GM12878 (cell line): ENCODE measurements around the gene SEC22C.

ENCODE experiments used
- CTCF ChIP-seq, 3 experiments: IDR thresholded peaks in 2 of 3; conservative IDR thresholded peaks in 1 of 3; 2 replicates each; pipeline ENCODE4 v1.5.1; 2011; ENCODE audit warnings: low read depth in 3 of 3, low read length in 3 of 3, mild to moderate bottlenecking in 3 of 3, control low read depth in 2 of 3, moderate library complexity in 2 of 3, inconsistent platforms in 1 of 3, mixed read lengths in 1 of 3; ENCODE audit not compliant: control insufficient read depth in 2 of 3, insufficient read depth in 1 of 3; ENCODE audit errors: extremely low read depth in 1 of 3
- IRF3 ChIP-seq: fragments of 450-650 bp; IDR thresholded peaks from 2 replicates; pipeline ENCODE4 v1.6.1; 2014; ENCODE audit warnings: mild to moderate bottlenecking
- MTA2 ChIP-seq: fragments of 450-650 bp; IDR thresholded peaks from 2 replicates; pipeline ENCODE4 v1.6.1; 2016; ENCODE audit warnings: low read depth, mild to moderate bottlenecking, moderate library complexity
- NRF1 ChIP-seq: conservative IDR thresholded peaks from 2 replicates; pipeline ENCODE4 v1.6.1; 2011; ENCODE audit warnings: mild to moderate bottlenecking, low read depth, low read length, improper control_type of control experiment
- POLR2A ChIP-seq: IDR thresholded peaks from 2 replicates; pipeline ENCODE4 v1.6.1; 2011; ENCODE audit warnings: low read depth, mild to moderate bottlenecking, low read length
- RFX5 ChIP-seq: IDR thresholded peaks from 2 replicates; pipeline ENCODE4 v1.6.1; 2011; ENCODE audit warnings: low read depth, low read length, improper control_type of control experiment
- TARDBP ChIP-seq: IDR thresholded peaks from 2 replicates; pipeline ENCODE4 v1.6.1; 2016; ENCODE audit warnings: borderline replicate concordance
- ZBED1 ChIP-seq: IDR thresholded peaks from 2 replicates; pipeline ENCODE4 v1.6.1; 2016; ENCODE audit warnings: borderline replicate concordance
- TF ChIP-seq, protein P1 (sequence below): IDR thresholded peaks from 2 replicates; pipeline ENCODE4 v1.6.1; 2012; ENCODE audit warnings: mild to moderate bottlenecking, low read depth, low read length

- no peak for TF ChIP-seq POLR2A
- no peak for TF ChIP-seq IRF3
- no peak for TF ChIP-seq TARDBP
- TF ChIP-seq NRF1, result no peak
- no peak for TF ChIP-seq MTA2
- TF ChIP-seq ZBED1, result no peak
- no peak for TF ChIP-seq RFX5
- TF ChIP-seq, protein P1, sequence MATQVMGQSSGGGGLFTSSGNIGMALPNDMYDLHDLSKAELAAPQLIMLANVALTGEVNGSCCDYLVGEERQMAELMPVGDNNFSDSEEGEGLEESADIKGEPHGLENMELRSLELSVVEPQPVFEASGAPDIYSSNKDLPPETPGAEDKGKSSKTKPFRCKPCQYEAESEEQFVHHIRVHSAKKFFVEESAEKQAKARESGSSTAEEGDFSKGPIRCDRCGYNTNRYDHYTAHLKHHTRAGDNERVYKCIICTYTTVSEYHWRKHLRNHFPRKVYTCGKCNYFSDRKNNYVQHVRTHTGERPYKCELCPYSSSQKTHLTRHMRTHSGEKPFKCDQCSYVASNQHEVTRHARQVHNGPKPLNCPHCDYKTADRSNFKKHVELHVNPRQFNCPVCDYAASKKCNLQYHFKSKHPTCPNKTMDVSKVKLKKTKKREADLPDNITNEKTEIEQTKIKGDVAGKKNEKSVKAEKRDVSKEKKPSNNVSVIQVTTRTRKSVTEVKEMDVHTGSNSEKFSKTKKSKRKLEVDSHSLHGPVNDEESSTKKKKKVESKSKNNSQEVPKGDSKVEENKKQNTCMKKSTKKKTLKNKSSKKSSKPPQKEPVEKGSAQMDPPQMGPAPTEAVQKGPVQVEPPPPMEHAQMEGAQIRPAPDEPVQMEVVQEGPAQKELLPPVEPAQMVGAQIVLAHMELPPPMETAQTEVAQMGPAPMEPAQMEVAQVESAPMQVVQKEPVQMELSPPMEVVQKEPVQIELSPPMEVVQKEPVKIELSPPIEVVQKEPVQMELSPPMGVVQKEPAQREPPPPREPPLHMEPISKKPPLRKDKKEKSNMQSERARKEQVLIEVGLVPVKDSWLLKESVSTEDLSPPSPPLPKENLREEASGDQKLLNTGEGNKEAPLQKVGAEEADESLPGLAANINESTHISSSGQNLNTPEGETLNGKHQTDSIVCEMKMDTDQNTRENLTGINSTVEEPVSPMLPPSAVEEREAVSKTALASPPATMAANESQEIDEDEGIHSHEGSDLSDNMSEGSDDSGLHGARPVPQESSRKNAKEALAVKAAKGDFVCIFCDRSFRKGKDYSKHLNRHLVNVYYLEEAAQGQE, result no peak
- TF ChIP-seq CTCF (IDR thresholded peaks at IDR 0.05 in 2 of 3, conservative IDR thresholded peaks at IDR 0.05 in 1 of 3; ENCODE audit: control insufficient read depth in 2 of 3, extremely low read depth in 1 of 3, insufficient read depth in 1 of 3, low read depth in 3 of 3, low read length in 3 of 3), result no peak
Measured at GRCh38 chr3:42595682-42596081, 13.9 kb upstream of the SEC22C start.
